ENCODE data around the gene GRIK4. TPM values are rescaled to one million over a fixed set of nuclear protein-coding genes. Genes with fewer than 3 reads are reported as not detected.

The GRIK4 gene
- total and polyA plus RNA-seq, 4 donors: 0.05 to 0.25 (median 0.06) TPM; not detected in 1

DNA sequence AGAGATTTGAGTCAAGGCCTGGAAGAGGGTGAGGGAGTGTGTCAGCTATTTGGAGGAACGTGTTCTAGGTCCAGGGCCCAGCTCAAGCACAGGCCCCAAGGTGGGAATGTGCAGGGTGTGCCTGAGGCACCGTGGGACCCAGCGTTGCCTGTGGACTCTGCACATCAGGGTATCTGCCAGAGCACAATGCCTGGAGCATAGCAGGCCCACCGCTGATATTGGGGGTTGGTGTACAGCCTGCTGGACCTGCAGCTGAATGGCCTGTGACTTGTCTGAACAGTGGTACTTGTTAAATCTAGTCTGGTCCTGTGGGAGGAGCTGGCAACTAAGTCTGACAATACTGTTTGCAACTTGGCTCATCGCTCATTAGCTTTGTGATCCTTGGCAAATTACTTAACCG is 131.7 kb downstream of the GRIK4 start:
- Histone ChIP-seq H3K4me1 (ENCODE audit: control insufficient read depth in 4 of 4, insufficient read depth in 4 of 4, low read length in 3 of 4) (no peaks in the 10 kb centered on the region), H3K9me3 (ENCODE audit: control insufficient read depth in 4 of 4, low read length in 3 of 4) (no peaks in the 10 kb centered on the region), H3K9ac (ENCODE audit: low read depth in 1 of 2, low read length in 2 of 2) (no peak overlapping the region), H3K27ac (ENCODE audit: low read depth in 1 of 2, low read length in 2 of 2) (no peak overlapping the region), H3K4me3 (ENCODE audit: low read depth in 1 of 3, low read length in 3 of 3) (no peak overlapping the region), H3K36me3 (ENCODE audit: control insufficient read depth in 4 of 4, insufficient read depth in 3 of 4, low read depth in 1 of 4, low read length in 3 of 4) (no peaks in the 10 kb centered on the region), H3K27me3 (ENCODE audit: control insufficient read depth in 4 of 4, insufficient read depth in 4 of 4, low read length in 3 of 4) (peaks cover 0 to 9% (median 0%) of the 10 kb centered on the region in 4 donors)
- TF ChIP-seq SP1 (IDR thresholded peaks at IDR 0.05) (no peak), FOXA1 (IDR thresholded peaks at IDR 0.05) (no peak), HNF4A (conservative IDR thresholded peaks at IDR 0.05) (no peak), TAF1 (conservative IDR thresholded peaks at IDR 0.05) (no peak)
- TF ChIP-seq, protein P1, sequence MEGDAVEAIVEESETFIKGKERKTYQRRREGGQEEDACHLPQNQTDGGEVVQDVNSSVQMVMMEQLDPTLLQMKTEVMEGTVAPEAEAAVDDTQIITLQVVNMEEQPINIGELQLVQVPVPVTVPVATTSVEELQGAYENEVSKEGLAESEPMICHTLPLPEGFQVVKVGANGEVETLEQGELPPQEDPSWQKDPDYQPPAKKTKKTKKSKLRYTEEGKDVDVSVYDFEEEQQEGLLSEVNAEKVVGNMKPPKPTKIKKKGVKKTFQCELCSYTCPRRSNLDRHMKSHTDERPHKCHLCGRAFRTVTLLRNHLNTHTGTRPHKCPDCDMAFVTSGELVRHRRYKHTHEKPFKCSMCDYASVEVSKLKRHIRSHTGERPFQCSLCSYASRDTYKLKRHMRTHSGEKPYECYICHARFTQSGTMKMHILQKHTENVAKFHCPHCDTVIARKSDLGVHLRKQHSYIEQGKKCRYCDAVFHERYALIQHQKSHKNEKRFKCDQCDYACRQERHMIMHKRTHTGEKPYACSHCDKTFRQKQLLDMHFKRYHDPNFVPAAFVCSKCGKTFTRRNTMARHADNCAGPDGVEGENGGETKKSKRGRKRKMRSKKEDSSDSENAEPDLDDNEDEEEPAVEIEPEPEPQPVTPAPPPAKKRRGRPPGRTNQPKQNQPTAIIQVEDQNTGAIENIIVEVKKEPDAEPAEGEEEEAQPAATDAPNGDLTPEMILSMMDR (IDR thresholded peaks at IDR 0.05; ENCODE audit: low read depth, low read length, missing input control): no peak
- TF ChIP-seq, protein P2, sequence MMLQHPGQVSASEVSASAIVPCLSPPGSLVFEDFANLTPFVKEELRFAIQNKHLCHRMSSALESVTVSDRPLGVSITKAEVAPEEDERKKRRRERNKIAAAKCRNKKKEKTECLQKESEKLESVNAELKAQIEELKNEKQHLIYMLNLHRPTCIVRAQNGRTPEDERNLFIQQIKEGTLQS (IDR thresholded peaks at IDR 0.05): no peak
- WGBS: 87% methylated on average over 6 of the region's 6 CpGs
- no peak for DNase-seq (ENCODE audit: low spot score)

DNA sequence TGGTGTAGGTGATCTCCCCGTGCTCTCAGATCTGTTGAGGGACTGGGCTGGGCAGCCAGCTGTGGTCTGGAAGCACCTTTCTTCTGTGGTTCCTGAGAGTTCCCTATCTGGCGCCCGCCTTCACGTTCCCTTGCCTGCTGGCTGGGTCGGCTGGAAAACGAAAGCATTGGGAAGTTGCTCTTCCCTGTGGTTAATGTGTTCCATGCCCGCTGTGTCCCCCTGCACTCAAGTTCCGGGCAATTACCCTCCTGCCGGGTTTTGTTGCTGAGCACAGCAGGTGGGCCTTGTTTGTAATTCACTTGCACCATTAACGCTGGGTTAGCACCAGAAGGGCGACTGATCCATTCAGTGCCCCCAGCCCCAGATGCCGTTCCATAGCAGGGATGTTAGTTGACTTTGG is 134.1 kb downstream of the GRIK4 start:
- no peak for TF ChIP-seq FOXA2 (IDR thresholded peaks at IDR 0.05)
- no peak for TF ChIP-seq RXRA (IDR thresholded peaks at IDR 0.05)
- TF ChIP-seq, protein P3, sequence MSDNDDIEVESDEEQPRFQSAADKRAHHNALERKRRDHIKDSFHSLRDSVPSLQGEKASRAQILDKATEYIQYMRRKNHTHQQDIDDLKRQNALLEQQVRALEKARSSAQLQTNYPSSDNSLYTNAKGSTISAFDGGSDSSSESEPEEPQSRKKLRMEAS (IDR thresholded peaks at IDR 0.05): no peak
- TF ChIP-seq, protein P1 (IDR thresholded peaks at IDR 0.05; ENCODE audit: low read depth, low read length, missing input control): no peak
- TF ChIP-seq, protein P4, sequence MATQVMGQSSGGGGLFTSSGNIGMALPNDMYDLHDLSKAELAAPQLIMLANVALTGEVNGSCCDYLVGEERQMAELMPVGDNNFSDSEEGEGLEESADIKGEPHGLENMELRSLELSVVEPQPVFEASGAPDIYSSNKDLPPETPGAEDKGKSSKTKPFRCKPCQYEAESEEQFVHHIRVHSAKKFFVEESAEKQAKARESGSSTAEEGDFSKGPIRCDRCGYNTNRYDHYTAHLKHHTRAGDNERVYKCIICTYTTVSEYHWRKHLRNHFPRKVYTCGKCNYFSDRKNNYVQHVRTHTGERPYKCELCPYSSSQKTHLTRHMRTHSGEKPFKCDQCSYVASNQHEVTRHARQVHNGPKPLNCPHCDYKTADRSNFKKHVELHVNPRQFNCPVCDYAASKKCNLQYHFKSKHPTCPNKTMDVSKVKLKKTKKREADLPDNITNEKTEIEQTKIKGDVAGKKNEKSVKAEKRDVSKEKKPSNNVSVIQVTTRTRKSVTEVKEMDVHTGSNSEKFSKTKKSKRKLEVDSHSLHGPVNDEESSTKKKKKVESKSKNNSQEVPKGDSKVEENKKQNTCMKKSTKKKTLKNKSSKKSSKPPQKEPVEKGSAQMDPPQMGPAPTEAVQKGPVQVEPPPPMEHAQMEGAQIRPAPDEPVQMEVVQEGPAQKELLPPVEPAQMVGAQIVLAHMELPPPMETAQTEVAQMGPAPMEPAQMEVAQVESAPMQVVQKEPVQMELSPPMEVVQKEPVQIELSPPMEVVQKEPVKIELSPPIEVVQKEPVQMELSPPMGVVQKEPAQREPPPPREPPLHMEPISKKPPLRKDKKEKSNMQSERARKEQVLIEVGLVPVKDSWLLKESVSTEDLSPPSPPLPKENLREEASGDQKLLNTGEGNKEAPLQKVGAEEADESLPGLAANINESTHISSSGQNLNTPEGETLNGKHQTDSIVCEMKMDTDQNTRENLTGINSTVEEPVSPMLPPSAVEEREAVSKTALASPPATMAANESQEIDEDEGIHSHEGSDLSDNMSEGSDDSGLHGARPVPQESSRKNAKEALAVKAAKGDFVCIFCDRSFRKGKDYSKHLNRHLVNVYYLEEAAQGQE (IDR thresholded peaks at IDR 0.05): no peak
- TF ChIP-seq, protein P5, sequence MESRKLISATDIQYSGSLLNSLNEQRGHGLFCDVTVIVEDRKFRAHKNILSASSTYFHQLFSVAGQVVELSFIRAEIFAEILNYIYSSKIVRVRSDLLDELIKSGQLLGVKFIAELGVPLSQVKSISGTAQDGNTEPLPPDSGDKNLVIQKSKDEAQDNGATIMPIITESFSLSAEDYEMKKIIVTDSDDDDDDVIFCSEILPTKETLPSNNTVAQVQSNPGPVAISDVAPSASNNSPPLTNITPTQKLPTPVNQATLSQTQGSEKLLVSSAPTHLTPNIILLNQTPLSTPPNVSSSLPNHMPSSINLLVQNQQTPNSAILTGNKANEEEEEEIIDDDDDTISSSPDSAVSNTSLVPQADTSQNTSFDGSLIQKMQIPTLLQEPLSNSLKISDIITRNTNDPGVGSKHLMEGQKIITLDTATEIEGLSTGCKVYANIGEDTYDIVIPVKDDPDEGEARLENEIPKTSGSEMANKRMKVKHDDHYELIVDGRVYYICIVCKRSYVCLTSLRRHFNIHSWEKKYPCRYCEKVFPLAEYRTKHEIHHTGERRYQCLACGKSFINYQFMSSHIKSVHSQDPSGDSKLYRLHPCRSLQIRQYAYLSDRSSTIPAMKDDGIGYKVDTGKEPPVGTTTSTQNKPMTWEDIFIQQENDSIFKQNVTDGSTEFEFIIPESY (IDR thresholded peaks at IDR 0.05): no peak
- TF ChIP-seq, protein P2 (IDR thresholded peaks at IDR 0.05): no peak
- no peak for TF ChIP-seq JUND (IDR thresholded peaks at IDR 0.05)
- TF ChIP-seq HNF4G (IDR thresholded peaks at IDR 0.05): no peak
- no peak for TF ChIP-seq GABPA (IDR thresholded peaks at IDR 0.05 in 1 of 2, conservative IDR thresholded peaks at IDR 0.05 in 1 of 2)
- TF ChIP-seq SP1 (IDR thresholded peaks at IDR 0.05): no peak
- no peak for TF ChIP-seq YY1 (IDR thresholded peaks at IDR 0.05)
- TF ChIP-seq RAD21 (IDR thresholded peaks at IDR 0.05): no peak
- H3K9me3 ChIP-seq (ENCODE audit: control insufficient read depth in 4 of 4, low read length in 3 of 4): no peaks in the 10 kb centered on the region
- H3K9ac ChIP-seq (ENCODE audit: low read depth in 1 of 2, low read length in 2 of 2): no peak overlapping the region
- H3K4me3 ChIP-seq (ENCODE audit: low read depth in 1 of 3, low read length in 3 of 3): no peak overlapping the region
- H3K4me1 ChIP-seq (ENCODE audit: control insufficient read depth in 4 of 4, insufficient read depth in 4 of 4, low read length in 3 of 4): no peaks in the 10 kb centered on the region
- WGBS: 28% methylated on average over 12 of the region's 12 CpGs
- H3K27ac ChIP-seq (ENCODE audit: low read depth in 1 of 2, low read length in 2 of 2): no peak overlapping the region
- no peak for DNase-seq (ENCODE audit: low spot score)
- no peaks in the 10 kb centered on the region for H3K36me3 ChIP-seq (ENCODE audit: control insufficient read depth in 4 of 4, insufficient read depth in 3 of 4, low read depth in 1 of 4, low read length in 3 of 4)
- peaks cover 0 to 9% (median 0%) of the 10 kb centered on the region in 4 donors for H3K27me3 ChIP-seq (ENCODE audit: control insufficient read depth in 4 of 4, insufficient read depth in 4 of 4, low read length in 3 of 4)

All from liver (tissue), 9 donors.